Body of pancreas (tissue), 4 donors: Measurements from ENCODE around the gene CBX6.

ENCODE experiments used
- CTCF ChIP-seq, 7 experiments: fragments of 450-650 bp in 4 of 7; fragments of 200-600 bp in 3 of 7; sonication (generic) in 3 of 7; IDR thresholded peaks; one replicate each; pipeline ENCODE4 v1.5.1; 2016 to 2019; ENCODE audit warnings: antibody characterized with exemption in 7 of 7
- POLR2A ChIP-seq, 3 donors: fragments of 450-650 bp; IDR thresholded peaks; one replicate each; pipeline ENCODE4 v1.6.1; 2016; ENCODE audit warnings: antibody characterized with exemption in 3 of 3, mild to moderate bottlenecking in 2 of 3

GRCh38 chr22:38829485-38829884 lies 42.5 kb downstream of the CBX6 start:
- TF ChIP-seq CTCF (IDR thresholded peaks at IDR 0.05) (no peak), POLR2A (IDR thresholded peaks at IDR 0.05) (no peak)
